Upper lobe of left lung (tissue), 4 donors: ENCODE measurements around the gene IMMP2L.

Source experiments
- EP300 ChIP-seq, 4 donors: sonication (generic); formaldehyde crosslinking; IDR thresholded peaks; one replicate each; pipeline ENCODE4 v1.5.1; 2017; ENCODE audit warnings: antibody characterized with exemption in 4 of 4, control low read depth in 2 of 4
- TF ChIP-seq, protein P1 (sequence below), 6 experiments: fragments of 450-650 bp in 4 of 6; fragments of 200-600 bp in 2 of 6; sonication (generic) in 2 of 6; IDR thresholded peaks; one replicate each; pipeline ENCODE4 v1.5.1; 2016 to 2019; ENCODE audit warnings: antibody characterized with exemption in 6 of 6

DNA sequence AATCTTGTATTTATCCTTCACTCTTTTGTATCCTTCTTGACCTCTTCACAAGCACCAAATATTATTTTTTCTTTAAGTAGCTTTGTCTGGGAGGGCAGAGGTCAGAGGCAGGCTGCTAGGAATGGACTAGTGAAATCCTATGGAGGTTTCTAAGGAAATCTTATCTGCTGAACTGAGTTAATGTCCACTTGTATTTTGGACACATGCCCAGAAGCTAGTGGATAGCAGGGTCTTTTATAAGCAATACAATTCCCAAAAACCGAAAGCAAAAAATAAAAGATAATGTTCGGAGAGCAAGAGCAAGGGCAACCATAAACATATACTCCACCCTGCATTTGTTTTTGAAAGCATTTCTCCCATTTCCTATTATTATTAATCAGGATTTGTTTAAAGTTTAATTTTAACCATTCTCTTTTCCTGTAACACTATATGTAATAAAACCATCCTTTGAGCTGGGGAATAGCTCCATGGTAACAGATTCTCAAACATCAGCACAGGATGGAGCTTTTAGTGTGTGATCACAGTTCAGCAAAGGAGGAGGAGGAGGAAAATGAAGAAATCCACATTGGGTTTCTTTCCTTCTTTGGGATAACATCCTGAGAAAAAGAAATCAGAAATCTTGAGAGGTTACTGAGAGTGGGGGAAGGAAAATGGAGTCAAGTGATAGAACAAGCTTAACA is 799.6 kb downstream of the IMMP2L start:
- TF ChIP-seq, protein P1, sequence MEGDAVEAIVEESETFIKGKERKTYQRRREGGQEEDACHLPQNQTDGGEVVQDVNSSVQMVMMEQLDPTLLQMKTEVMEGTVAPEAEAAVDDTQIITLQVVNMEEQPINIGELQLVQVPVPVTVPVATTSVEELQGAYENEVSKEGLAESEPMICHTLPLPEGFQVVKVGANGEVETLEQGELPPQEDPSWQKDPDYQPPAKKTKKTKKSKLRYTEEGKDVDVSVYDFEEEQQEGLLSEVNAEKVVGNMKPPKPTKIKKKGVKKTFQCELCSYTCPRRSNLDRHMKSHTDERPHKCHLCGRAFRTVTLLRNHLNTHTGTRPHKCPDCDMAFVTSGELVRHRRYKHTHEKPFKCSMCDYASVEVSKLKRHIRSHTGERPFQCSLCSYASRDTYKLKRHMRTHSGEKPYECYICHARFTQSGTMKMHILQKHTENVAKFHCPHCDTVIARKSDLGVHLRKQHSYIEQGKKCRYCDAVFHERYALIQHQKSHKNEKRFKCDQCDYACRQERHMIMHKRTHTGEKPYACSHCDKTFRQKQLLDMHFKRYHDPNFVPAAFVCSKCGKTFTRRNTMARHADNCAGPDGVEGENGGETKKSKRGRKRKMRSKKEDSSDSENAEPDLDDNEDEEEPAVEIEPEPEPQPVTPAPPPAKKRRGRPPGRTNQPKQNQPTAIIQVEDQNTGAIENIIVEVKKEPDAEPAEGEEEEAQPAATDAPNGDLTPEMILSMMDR (IDR thresholded peaks at IDR 0.05), result no peak
- no peak for TF ChIP-seq EP300 (IDR thresholded peaks at IDR 0.05)
